GM10248 (cell line): ENCODE measurements around the gene ZNF334.

Source experiments
- CTCF ChIA-PET: fragments of 300-600 bp; sonication (Branson Sonifier 250); formaldehyde crosslinking; extraction: SDS; loops from one replicate; lab custom pipeline; 2021; ENCODE audit warnings: antibody characterized with exemption; lab: Yijun Ruan, JAX
- POLR2A ChIA-PET: fragments of 350-650 bp; sonication (Branson Sonifier 250); formaldehyde crosslinking; extraction: SDS; loops from one replicate; lab custom pipeline; 2020; ENCODE audit warnings: antibody characterized with exemption; lab: Yijun Ruan, JAX
- DNase-seq: peaks from one replicate; pipeline ENCODE4 v3.0.0; 2012; ENCODE audit errors: extremely low spot score
- TF ChIP-seq, protein P1 (sequence below): IDR thresholded peaks from 2 replicates; pipeline ENCODE4 v1.5.1; 2012; ENCODE audit warnings: mild to moderate bottlenecking, low read depth; ENCODE audit errors: extremely low read depth, missing control alignments, control extremely low read depth

ZNF334 gene

DNA sequence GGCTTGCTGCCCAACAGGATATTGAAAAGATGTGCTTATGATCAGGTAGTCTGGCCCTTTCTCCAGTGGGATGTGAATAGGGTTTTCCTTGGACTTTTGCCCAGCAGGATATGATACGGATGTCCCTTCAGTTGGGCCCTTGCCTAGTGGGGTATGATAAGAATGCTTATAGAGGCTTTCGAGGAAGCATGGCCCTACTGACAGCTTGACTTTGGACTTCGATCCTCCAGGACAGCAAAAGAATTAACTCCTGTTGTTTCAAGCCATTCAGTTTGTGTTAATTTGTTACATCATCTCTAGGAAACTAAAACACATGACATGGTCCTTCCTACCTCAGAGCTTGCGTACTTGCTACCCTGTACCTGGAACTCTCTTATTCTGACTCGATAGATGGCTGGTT lies 9.7 kb upstream of the ZNF334 start:
- TF ChIP-seq, protein P1, sequence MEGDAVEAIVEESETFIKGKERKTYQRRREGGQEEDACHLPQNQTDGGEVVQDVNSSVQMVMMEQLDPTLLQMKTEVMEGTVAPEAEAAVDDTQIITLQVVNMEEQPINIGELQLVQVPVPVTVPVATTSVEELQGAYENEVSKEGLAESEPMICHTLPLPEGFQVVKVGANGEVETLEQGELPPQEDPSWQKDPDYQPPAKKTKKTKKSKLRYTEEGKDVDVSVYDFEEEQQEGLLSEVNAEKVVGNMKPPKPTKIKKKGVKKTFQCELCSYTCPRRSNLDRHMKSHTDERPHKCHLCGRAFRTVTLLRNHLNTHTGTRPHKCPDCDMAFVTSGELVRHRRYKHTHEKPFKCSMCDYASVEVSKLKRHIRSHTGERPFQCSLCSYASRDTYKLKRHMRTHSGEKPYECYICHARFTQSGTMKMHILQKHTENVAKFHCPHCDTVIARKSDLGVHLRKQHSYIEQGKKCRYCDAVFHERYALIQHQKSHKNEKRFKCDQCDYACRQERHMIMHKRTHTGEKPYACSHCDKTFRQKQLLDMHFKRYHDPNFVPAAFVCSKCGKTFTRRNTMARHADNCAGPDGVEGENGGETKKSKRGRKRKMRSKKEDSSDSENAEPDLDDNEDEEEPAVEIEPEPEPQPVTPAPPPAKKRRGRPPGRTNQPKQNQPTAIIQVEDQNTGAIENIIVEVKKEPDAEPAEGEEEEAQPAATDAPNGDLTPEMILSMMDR = no peak
- no peak for DNase-seq
- POLR2A ChIA-PET = no interaction called here
- CTCF ChIA-PET = interaction anchor here (0.9 to 8.6 kb wide), 9 partner anchors 10 to 229 kb away, joined by 3 to 93 read pairs (median 6); partner anchors contain the start of gene ZNF334

DNA sequence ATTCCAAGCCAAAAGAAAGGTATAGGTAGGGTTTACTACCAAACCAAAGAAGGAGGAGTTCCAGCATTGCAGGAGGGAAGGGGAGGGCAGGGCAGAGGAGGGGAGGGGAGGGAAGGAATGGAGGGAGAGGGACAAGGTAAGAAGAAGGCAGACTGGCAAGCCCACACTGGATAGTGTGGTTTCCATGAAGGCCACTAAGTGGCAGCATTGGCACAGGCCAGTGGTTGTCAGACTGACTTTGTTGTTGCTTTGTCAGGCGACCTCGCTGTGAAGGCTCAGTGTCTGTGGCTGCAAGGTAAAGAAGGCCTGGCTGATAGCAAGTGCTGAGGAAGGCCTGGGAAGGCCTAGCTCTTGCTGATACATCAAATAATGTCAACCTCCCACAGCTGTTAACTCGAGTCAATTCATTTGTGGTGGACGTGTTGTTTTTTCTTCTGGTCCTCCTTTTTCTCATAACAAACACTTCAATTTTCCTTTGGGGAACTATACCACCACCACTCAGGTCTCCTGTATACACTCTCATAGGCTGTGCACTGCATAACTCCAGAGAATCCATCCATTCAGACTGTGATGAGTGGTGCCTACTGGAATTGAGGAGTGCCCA lies 7.7 kb upstream of the ZNF334 start:
- POLR2A ChIA-PET = no interaction called here
- peak; percentile 65 for DNase-seq
- CTCF ChIA-PET = interaction anchor here (0.6 to 8.6 kb wide), 11 partner anchors 28 to 187 kb away, joined by 3 to 93 read pairs (median 4); partner anchors contain the start of gene OCSTAMP
- TF ChIP-seq, protein P1 = peak; percentile 72

DNA sequence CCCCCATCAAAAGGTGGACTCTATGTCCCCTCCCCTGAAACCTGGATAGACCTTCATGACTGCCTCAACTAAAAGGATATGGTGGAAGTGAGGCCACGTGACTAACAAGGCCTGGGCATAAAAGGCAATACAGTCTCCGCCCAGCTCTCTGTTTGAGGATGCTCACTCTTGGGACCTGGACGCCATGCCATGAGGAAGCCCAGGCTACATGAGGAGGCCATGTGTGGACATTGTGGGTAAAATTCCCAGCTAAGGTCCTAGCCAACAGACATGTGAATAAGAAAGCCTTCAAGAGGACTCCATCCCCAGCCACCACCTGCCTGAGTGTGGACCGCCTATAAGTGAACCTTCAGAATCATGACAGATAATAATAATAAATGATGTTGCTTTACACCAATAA lies 7.2 kb upstream of the ZNF334 start:
- DNase-seq = no peak
- ChIA-PET CTCF (interaction anchor here (1.3 to 8.6 kb wide), 9 partner anchors 14 to 187 kb away, joined by 3 to 93 read pairs (median 4); partner anchors contain the start of gene OCSTAMP), POLR2A (no interaction called here)
- TF ChIP-seq, protein P1 = no peak

DNA sequence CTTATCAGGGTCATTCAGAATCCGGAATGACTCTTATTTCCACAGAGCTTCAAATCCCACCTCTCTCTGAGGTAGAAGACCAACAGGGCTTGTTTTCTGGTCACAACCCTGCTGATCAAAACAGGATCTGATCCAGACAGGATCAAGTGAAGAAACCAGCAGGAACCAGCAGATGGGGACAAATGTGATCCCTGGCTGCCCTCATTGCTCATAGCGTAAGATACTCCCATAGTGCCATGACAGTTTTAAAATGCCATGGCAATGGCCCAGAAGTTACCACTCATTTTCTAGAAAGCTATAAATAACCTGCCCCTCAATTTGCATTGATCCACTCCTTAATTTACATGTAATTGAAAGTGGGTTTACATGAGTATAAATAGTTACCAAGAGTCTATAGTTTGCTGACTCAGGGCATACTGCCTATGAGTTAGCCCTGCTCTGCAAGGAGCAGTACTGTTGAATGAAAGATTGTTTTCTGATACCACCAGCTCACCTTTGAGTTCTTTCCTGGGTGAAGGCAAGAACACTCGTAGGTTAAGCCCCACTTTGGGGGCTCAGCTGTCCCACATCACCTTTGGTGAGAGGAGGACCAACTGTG lies 6.2 kb upstream of the ZNF334 start:
- POLR2A ChIA-PET = no interaction called here

DNA sequence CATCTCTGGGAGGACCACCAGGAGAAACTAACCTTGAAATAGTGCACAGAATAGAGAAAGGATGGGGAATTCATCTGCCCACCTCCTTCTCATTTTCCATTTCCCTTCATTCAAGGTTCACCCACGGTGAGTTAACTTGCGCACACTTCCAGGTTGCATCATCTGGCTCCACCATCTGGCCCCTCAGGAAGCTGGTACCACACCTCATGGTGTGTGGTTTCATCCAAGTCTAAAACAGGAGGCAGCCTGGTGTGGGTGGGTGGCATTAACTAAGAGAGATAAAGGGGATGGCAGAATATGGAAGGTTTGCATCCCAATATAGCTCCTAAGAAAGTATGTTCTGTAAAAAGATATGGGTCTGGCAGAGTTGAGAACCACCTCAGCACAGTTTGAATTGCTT lies 3.8 kb downstream of the ZNF334 start:
- POLR2A ChIA-PET = no interaction called here
- CTCF ChIA-PET = no interaction called here
- no peak for DNase-seq
- TF ChIP-seq, protein P1 = no peak

More for the DNA sequence above, 6.2 kb upstream of the ZNF334 start:
- no peak for DNase-seq
- TF ChIP-seq, protein P1 = no peak
- CTCF ChIA-PET = interaction anchor here (1.0 to 8.6 kb wide), 8 partner anchors 15 to 506 kb away, joined by 3 to 93 read pairs (median 5); partner anchors contain the start of gene OCSTAMP

DNA sequence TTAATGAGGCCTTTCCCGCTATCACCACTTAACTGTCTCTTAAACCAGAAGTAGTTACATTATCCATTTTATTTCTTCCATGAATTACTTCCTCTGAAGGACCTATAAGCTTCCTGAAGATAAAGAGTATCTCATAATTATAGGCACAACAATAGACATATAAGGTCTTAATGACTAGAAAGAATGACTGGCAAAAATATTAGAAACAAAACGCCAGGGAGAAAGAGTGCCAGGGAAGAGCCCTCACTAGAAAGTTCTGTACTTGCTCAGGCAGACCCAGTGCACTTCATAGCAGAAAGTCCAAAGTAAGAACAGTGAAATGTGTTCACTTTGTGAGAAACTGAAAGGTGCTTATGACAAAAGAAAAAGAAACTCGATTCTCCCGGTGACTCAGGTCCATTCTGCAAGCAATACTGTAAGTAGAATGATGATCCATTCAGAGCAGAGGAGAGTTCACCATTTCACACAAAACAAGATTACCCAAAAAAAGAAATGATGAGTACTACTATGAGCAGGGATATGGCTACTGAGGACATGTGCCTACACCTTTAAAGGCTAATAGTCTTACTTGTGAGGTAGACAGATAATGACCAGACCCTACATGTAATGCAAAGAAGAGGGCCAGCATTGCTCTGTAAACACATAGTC lies 5.5 kb downstream of the ZNF334 start:
- POLR2A ChIA-PET = no interaction called here
- CTCF ChIA-PET = no interaction called here
- no peak for DNase-seq

More for the DNA sequence above, 5.5 kb downstream of the ZNF334 start:
- TF ChIP-seq, protein P1 = no peak
